PC-9 (cell line): Measurements from ENCODE around the gene FCRL1. TPM values are rescaled to one million over a fixed set of nuclear protein-coding genes. Genes with fewer than 3 reads are reported as not detected.

ENCODE experiments used
- BruUV-seq: library from RNA; stranded (reverse); fragments of 400-500 nt; replicated peaks from 2 replicates; lab custom pipeline; 2021; lab: Mats Ljungman, UMichigan
- CTCF ChIA-PET: fragments of 300-600 bp; sonication (Branson Sonifier 250); formaldehyde crosslinking; loops from one replicate; lab custom pipeline; 2022; ENCODE audit warnings: antibody characterized with exemption; lab: Charles Lee
- POLR2A ChIA-PET: fragments of 300-600 bp; sonication (Branson Sonifier 250); formaldehyde crosslinking; loops from one replicate; lab custom pipeline; 2022; ENCODE audit warnings: antibody characterized with exemption; ENCODE audit not compliant: unreplicated experiment; lab: Charles Lee
- DNase-seq, 2 experiments: peaks; one replicate each; pipeline versions ENCODE4 v3.0.0 to v3.0.0-alpha.2; 2015 to 2022; ENCODE audit warnings: mixed read lengths in 1 of 2
- H2AFZ ChIP-seq: fragments of 200-600 bp; sonication (generic); 2 replicates; pipeline ENCODE4 v1.8.1; 2017; ENCODE audit warnings: antibody characterized with exemption
- H3F3A ChIP-seq: fragments of 200-600 bp; sonication (generic); 2 replicates; pipeline ENCODE4 v1.8.1; 2017; ENCODE audit warnings: antibody characterized with exemption, mild to moderate bottlenecking, low read depth; ENCODE audit not compliant: insufficient read depth
- H3K27ac ChIP-seq: fragments of 200-600 bp; sonication (generic); 2 replicates; pipeline ENCODE4 v1.6.1; 2016; ENCODE audit warnings: mixed run types
- H3K27me3 ChIP-seq: fragments of 200-600 bp; sonication (generic); 2 replicates; pipeline ENCODE4 v1.6.1; 2016; ENCODE audit warnings: low read depth, mixed run types; ENCODE audit not compliant: insufficient read depth
- H3K36me3 ChIP-seq: fragments of 200-600 bp; sonication (generic); 2 replicates; pipeline ENCODE4 v1.6.1; 2016; ENCODE audit warnings: low read depth, mixed run types
- H3K4me1 ChIP-seq: fragments of 200-600 bp; sonication (generic); replicated peaks from 2 replicates; pipeline ENCODE4 v1.6.1; 2016; ENCODE audit warnings: mixed run types; ENCODE audit not compliant: insufficient read depth
- H3K4me2 ChIP-seq: fragments of 200-600 bp; sonication (generic); 2 replicates; pipeline ENCODE4 v1.6.1; 2017; ENCODE audit warnings: mixed run types
- H3K4me3 ChIP-seq: fragments of 200-600 bp; sonication (generic); 2 replicates; pipeline ENCODE4 v1.6.1; 2016; ENCODE audit warnings: mixed run types
- H3K79me2 ChIP-seq: fragments of 200-600 bp; sonication (generic); 2 replicates; pipeline ENCODE4 v1.6.1; 2017; ENCODE audit warnings: low read depth, mixed run types
- H3K9me2 ChIP-seq: fragments of 200-600 bp; sonication (generic); 2 replicates; pipeline ENCODE4 v1.8.1; 2017; ENCODE audit warnings: mild to moderate bottlenecking; ENCODE audit not compliant: insufficient read depth
- H3K9me3 ChIP-seq: fragments of 200-600 bp; sonication (generic); 2 replicates; pipeline ENCODE4 v1.8.1; 2016; ENCODE audit warnings: low read depth; ENCODE audit not compliant: insufficient read depth
- H4K20me1 ChIP-seq: fragments of 200-600 bp; sonication (generic); 2 replicates; pipeline ENCODE4 v1.8.1; 2017; ENCODE audit not compliant: insufficient read depth
- CTCF ChIP-seq: fragments of 200-600 bp; sonication (generic); conservative IDR thresholded peaks from 2 replicates; pipeline ENCODE4 v1.6.1; 2017; ENCODE audit warnings: mixed run types, antibody characterized with exemption, mild to moderate bottlenecking, moderate library complexity
- EZH2 ChIP-seq: fragments of 200-600 bp; sonication (generic); IDR thresholded peaks from 2 replicates; pipeline ENCODE4 v1.8.0; 2017; ENCODE audit warnings: antibody characterized with exemption, low read depth
- intact Hi-C: fragments of 100-400 bp; cut with micrococcal nuclease; formaldehyde crosslinking; loops from one replicate; pipeline ENCODE4 v1.10.0; 2022; ENCODE audit not compliant: unreplicated experiment
- total RNA-seq: library from RNA; stranded (reverse); gene quantifications from 2 replicates; pipeline ENCODE4 v1.2.3, GENCODE V29; 2021

The FCRL1 gene
- total RNA-seq, 1 experiment from 2014 or later: not detected

GRCh38 chr1:157856538-157856937 lies 36.6 kb upstream of the FCRL1 start:
- no peak overlapping the region for H3K27ac ChIP-seq
- no peaks in the 10 kb centered on the region for H3K36me3 ChIP-seq
- H3K4me1 ChIP-seq: no peaks in the 10 kb centered on the region
- no TSS peak for BruUV-seq
- no peak for TF ChIP-seq CTCF
- POLR2A ChIA-PET: no interaction called here
- H3K4me2 ChIP-seq: no peak overlapping the region
- CTCF ChIA-PET: no interaction called here
- H3K27me3 ChIP-seq: no peaks in the 10 kb centered on the region
- H2AFZ ChIP-seq: no peak overlapping the region
- no peak for DNase-seq
- no peaks in the 10 kb centered on the region for H3K9me3 ChIP-seq
- no peak overlapping the region for H3K4me3 ChIP-seq
- H3K79me2 ChIP-seq: no peaks in the 10 kb centered on the region
- H3F3A ChIP-seq: no peaks in the 10 kb centered on the region
- no peaks in the 10 kb centered on the region for H3K9me2 ChIP-seq
- intact Hi-C loops: no loop called here
- H4K20me1 ChIP-seq: no peaks in the 10 kb centered on the region

GRCh38 chr1:157852476-157852875 lies 32.6 kb upstream of the FCRL1 start:
- POLR2A ChIA-PET: no interaction called here

GRCh38 chr1:157849229-157849875 lies 29.4 kb upstream of the FCRL1 start:
- POLR2A ChIA-PET: no interaction called here
- H3K27ac ChIP-seq: no peak overlapping the region
- CTCF ChIA-PET: no interaction called here
- no peaks in the 10 kb centered on the region for H3K9me2 ChIP-seq
- no TSS peak for BruUV-seq
- H3F3A ChIP-seq: no peaks in the 10 kb centered on the region
- H3K36me3 ChIP-seq: no peaks in the 10 kb centered on the region
- DNase-seq: no peak
- no peaks in the 10 kb centered on the region for H3K79me2 ChIP-seq
- H3K27me3 ChIP-seq: no peaks in the 10 kb centered on the region
- no peaks in the 10 kb centered on the region for H4K20me1 ChIP-seq
- H3K4me2 ChIP-seq: no peak overlapping the region
- TF ChIP-seq EZH2: no peak
- no peak for TF ChIP-seq CTCF
- intact Hi-C loops: no loop called here
- no peak overlapping the region for H2AFZ ChIP-seq
- H3K4me1 ChIP-seq: no peaks in the 10 kb centered on the region
- no peaks in the 10 kb centered on the region for H3K9me3 ChIP-seq
- no peak overlapping the region for H3K4me3 ChIP-seq

More at GRCh38 chr1:157852476-157852875, 32.6 kb upstream of the FCRL1 start:
- Histone ChIP-seq H3K27me3 (no peaks in the 10 kb centered on the region), H3K79me2 (no peaks in the 10 kb centered on the region), H3K36me3 (no peaks in the 10 kb centered on the region), H3K4me3 (no peak overlapping the region), H3F3A (no peaks in the 10 kb centered on the region), H2AFZ (no peak overlapping the region), H4K20me1 (no peaks in the 10 kb centered on the region), H3K4me1 (no peaks in the 10 kb centered on the region), H3K4me2 (no peak overlapping the region), H3K9me3 (no peaks in the 10 kb centered on the region), H3K9me2 (no peaks in the 10 kb centered on the region), H3K27ac (no peak overlapping the region)
- intact Hi-C loops: no loop called here
- no peak for DNase-seq
- BruUV-seq: no TSS peak
- CTCF ChIA-PET: no interaction called here
- TF ChIP-seq EZH2 (no peak), CTCF (no peak)
